HG03432 (cell line): ENCODE results near the gene HSP90AB1.

ENCODE experiments used
- ATAC-seq: cut with Tn5 transposase; IDR thresholded peaks from one replicate; pipeline ENCODE4 v1.9.1; 2021; ENCODE audit warnings: mild to moderate bottlenecking, moderate library complexity; ENCODE audit not compliant: unreplicated experiment

Gene HSP90AB1

GRCh38 chr6:44265007-44265721 lies 18.3 kb downstream of the HSP90AB1 start, which contains the start of gene NFKBIE:
NFKBIE (minus strand) TSS chr6:44265551; CDS start chr6:44265346, 205 bp downstream.
- ATAC-seq = peak; percentile 53

GRCh38 chr6:44265722-44266233 lies 18.9 kb downstream of the HSP90AB1 start:
- ATAC-seq = no peak

GRCh38 chr6:44266347-44266746 lies 19.4 kb downstream of the HSP90AB1 start:
- peak; percentile 25 for ATAC-seq

DNA sequence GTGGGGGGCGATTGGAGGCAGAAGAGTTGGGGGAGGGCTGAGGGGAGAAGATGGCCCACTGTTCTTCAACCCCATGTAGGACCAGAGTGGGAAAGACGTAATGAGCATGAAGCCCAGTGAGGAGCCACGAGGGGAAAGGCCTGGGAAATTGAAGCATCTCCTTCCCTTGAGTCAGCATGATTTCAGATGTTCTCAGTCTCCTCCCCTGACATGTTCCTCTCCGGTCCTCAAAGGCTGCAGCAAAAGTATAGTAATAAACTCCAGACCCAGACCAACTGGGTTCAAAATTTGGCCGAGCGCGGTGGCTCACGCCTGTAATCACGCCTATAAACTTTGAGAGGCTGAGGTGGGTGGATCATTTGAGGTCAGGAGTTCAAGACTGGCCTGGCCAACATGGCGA lies 20.4 kb downstream of the HSP90AB1 start:
- no peak for ATAC-seq

- ATAC-seq = no peak
Measured at GRCh38 chr6:44268095-44268628, 21.3 kb downstream of the HSP90AB1 start.

DNA sequence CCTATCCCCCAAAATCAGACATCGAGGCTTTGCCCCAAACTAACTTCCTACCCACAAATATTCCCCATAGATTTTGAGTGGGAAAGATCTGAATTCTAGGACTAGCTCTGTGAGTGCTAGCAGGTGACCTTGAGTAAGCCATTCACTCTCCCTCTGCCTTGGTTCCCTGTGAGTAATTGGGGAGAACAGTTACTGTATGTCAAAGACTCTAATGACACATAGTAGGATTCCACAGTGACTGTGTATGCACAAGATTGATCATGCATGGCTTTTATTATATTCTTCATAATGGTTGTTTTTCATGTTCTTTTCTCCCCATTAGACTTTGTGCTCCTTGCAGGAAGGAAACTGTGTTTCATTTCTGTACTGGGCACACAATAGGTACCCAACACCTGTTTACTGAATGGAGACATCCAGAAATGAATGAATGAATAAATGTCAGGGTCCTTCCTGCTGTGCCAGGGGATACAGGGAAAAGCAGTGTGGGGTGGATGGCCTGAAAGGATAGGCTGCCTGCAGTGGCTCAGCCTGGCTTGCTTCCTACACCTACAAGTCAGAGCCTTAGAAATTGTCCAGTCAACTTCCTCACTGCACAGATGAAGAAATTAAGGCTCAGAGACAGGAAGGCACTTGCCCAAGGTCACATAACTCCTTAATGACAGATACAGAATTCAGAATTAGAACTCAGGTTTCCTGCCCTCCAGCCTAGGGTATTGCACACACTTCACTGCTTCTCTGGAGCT lies 22.4 kb downstream of the HSP90AB1 start:
- no peak for ATAC-seq

GRCh38 chr6:44269921-44270525 lies 23.1 kb downstream of the HSP90AB1 start, which contains the start of gene TMEM151B:
TMEM151B (plus strand) TSS chr6:44270450; CDS start chr6:44270743, 293 bp downstream.
- no peak for ATAC-seq

DNA sequence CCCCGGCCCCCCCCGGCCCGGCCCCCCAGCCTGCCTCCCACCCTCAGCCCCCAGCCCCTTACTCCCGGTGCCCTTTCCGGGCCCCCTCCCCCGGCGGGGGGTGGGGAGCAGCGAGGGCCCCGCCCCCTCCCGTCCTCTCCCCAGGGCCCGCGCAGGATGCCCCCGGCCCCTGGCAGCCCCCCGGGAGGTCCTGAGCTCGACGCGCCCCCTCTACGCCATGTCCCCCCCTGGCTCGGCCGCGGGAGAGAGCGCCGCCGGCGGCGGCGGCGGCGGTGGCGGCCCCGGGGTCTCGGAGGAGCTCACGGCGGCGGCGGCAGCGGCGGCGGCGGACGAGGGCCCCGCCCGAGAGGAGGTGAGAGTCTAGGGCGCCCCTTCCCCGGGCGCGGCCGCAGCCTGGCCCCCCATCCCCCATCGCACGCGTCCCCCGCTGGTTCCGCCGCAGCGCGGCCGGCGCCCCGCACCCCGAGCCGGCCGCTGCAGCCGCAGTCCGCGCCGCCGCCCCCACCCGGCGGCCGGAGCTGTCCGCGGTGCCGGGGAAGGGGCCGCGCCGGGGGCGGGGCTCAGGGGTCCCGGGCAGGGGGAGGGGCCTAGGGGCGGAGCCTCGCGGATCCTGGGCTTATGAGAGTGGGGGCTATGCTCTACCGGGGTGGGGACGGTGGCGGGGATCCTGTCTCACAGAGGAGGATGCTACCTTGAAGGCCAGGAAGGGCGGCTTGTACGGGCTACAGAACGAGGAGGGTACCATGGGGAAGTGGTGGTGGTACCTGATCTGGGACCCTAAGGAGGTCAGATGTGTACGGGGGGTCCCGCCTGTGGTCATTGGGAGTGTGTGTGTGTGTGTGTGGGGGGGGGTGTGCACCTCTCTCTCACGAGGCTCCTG lies 23.9 kb downstream of the HSP90AB1 start:
- no peak for ATAC-seq

DNA sequence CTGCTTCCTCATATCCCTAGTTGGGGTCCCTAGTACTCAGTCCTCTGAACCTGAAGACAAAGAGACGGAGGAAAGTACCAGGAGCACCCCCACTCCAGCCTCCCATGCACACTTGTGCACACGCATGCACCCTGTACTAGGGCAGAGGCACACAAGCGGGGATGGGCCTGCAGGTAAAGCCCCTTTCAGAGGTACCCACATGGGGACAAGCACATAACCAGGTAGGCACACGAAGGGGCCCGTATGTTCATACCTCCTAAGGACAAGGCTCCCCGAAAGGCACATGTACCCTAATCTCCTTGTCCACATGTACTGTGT lies 24.5 kb downstream of the HSP90AB1 start:
- ATAC-seq = no peak

- ATAC-seq = no peak
Measured at GRCh38 chr6:44271914-44272313, 25.0 kb downstream of the HSP90AB1 start.

DNA sequence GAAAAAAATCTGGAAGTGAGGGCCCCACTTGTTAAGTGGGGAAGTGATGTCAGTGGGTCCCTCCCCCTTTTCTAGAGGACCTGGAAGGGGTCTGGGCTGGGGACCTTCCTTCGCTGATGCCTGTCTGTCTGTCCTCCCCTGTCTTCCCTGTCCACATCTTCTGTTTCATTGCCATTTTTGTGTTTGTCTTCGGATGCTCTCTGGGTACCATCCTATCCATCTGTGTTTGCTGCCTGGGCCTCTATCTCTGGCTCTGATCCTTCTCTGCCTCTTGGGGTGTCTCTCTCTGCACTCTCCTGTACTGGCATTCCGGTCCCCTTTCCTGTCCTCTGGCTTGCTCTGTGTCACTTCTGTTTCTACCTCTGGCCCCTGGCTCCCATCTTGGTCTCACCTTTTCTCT lies 25.6 kb downstream of the HSP90AB1 start:
- ATAC-seq = no peak

DNA sequence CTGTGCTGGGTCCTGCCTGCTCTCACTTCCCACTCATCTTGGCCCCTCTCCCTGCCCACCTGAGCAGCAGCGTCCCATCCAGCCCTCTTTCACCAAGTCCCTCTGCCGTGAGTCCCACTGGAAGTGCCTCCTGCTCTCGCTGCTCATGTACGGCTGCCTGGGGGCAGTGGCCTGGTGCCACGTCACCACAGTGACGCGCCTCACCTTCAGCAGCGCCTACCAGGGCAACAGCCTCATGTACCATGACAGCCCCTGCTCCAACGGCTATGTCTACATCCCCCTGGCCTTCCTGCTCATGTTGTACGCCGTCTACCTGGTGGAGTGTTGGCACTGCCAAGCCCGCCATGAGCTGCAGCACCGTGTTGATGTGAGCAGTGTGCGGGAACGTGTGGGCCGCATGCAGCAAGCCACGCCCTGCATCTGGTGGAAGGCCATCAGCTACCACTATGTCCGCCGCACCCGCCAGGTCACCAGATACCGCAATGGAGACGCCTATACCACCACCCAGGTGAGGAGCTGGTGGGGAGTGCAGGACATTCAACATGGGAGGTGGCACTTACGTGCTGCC lies 26.2 kb downstream of the HSP90AB1 start:
- no peak for ATAC-seq

DNA sequence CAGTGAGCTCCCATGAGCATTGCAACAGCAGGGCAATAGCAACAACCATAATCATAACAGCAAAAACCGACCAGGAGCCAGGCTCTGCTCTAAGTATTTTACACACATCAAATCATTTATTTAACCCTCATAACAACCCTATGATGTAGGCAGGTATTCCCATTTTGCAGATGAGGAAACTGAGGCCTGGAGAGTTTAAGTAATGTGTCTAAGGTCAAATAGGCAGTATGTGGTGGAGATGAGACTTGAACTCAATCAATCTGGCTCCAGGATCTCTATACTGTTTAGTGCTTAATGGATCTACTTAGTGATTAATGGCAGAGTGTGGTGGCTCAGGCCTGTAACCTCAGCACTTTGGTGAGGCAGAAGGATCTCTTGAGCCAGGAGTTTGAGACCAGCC lies 26.7 kb downstream of the HSP90AB1 start:
- ATAC-seq = no peak

GRCh38 chr6:44275271-44275748 lies 28.4 kb downstream of the HSP90AB1 start:
- no peak for ATAC-seq

DNA sequence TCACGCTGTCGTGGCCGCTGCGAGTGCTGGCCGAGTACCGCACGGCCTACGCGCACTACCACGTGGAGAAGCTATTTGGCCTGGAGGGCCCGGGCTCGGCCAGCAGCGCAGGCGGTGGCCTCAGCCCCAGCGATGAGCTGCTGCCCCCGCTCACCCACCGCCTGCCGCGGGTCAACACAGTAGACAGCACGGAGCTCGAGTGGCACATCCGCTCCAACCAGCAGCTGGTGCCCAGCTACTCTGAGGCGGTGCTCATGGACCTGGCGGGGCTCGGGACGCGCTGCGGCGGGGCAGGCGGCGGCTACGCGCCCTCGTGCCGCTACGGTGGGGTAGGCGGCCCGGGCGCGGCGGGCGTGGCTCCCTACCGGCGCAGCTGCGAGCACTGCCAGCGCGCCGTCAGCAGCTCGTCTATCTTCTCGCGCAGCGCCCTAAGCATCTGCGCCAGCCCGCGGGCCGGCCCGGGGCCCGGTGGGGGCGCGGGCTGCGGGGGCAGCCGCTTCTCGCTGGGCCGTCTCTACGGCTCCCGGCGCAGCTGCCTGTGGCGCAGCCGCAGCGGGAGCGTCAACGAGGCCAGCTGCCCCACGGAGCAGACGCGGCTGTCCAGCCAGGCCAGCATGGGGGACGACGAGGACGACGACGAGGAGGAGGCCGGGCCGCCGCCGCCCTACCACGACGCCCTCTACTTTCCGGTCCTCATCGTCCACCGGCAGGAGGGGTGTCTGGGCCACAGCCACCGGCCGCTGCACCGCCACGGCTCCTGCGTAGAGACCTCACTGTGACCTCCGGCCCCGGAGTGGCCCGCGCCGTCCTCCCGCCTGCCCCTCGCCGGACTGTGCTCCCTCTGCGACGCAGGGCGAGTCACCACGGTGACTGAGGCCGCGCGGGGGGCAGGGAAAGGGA lies 29.1 kb downstream of the HSP90AB1 start:
- no peak for ATAC-seq

GRCh38 chr6:44276667-44277640 lies 30.1 kb downstream of the HSP90AB1 start:
- ATAC-seq = no peak

- no peak for ATAC-seq
Measured at GRCh38 chr6:44277763-44278162, 30.9 kb downstream of the HSP90AB1 start.

DNA sequence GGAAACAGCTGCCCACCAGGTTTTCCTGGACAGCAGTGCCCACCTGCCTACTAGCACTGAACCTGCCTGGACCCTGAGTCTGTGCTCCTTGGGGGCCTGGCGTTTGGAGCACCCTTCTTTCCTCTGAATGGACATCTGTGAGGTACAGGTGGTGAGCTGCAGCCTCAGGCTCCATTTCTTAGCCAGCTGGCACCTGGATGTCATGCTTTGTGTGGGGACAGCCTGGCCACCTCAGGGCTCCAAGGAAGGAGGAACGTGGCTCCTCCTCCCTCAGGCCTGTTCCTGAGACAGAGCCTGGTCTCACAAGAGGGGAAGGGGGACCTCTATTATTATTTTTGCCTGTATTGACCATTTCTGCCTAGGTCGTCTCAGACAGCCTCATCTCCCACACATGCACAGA lies 31.4 kb downstream of the HSP90AB1 start:
- ATAC-seq = no peak
